MG63 (cell line): ENCODE measurements around the gene KAT2B. TPM values are rescaled to one million over a fixed set of nuclear protein-coding genes. Genes with fewer than 3 reads are reported as not detected.
"Not testable (repeated sequence)": the region's sequence is repeated elsewhere in the genome, so short reads cannot be mapped to it uniquely, and the experiment has no call there.

ENCODE experiments used
- DNase-seq: peaks from one replicate; pipeline ENCODE4 v3.0.0-alpha.2; 2020
- H3K27me3 ChIP-seq: fragments of 250-450 bp; sonication (Bioruptor Pico); 2 replicates; pipeline ENCODE4 v1.5.1; 2020; ENCODE audit warnings: mild to moderate bottlenecking, moderate library complexity
- H3K36me3 ChIP-seq: fragments of 250-450 bp; sonication (Bioruptor Pico); 2 replicates; pipeline ENCODE4 v1.5.1; 2020; ENCODE audit warnings: mild to moderate bottlenecking, moderate library complexity
- H3K4me3 ChIP-seq: fragments of 250-450 bp; sonication (Bioruptor Pico); 2 replicates; pipeline ENCODE4 v1.5.1; 2020; ENCODE audit warnings: mild to moderate bottlenecking, moderate library complexity
- H3K9me3 ChIP-seq: fragments of 250-450 bp; sonication (Bioruptor Pico); 2 replicates; pipeline ENCODE4 v1.5.1; 2020; ENCODE audit warnings: mild to moderate bottlenecking, moderate library complexity
- total RNA-seq: library from RNA; depleted of rRNA; stranded (reverse); fragments of >200 nt; shearing (Covaris generic); gene quantifications from 2 replicates; pipeline ENCODE4 v1.2.3, GENCODE V29; 2014; ENCODE audit warnings: low replicate concordance

KAT2B gene
- total RNA-seq, 1 experiment from 2014 or later: 10.8 TPM

- Histone ChIP-seq H3K4me3 (no peak overlapping the region), H3K36me3 (no peaks in the 10 kb centered on the region), H3K27me3 (no peaks in the 10 kb centered on the region), H3K9me3 (no peaks in the 10 kb centered on the region)
- no peak for DNase-seq
Observed at GRCh38 chr3:20037255-20037996, 2.8 kb upstream of the KAT2B start.

GRCh38 chr3:20038699-20039465, 1.4 kb upstream of the KAT2B start:
- H3K36me3 ChIP-seq: no peaks in the 10 kb centered on the region

GRCh38 chr3:20039466-20039764, 831 bp upstream of the KAT2B start:
- Histone ChIP-seq H3K27me3 (no peaks in the 10 kb centered on the region), H3K9me3 (no peaks in the 10 kb centered on the region), H3K36me3 (no peaks in the 10 kb centered on the region), H3K4me3 (peak overlapping the region; percentile 60)
- DNase-seq: no peak

More at GRCh38 chr3:20038699-20039465, 1.4 kb upstream of the KAT2B start:
- Histone ChIP-seq H3K27me3 (no peaks in the 10 kb centered on the region), H3K4me3 (peak overlapping the region; percentile 60), H3K9me3 (no peaks in the 10 kb centered on the region)
- no peak for DNase-seq

DNA sequence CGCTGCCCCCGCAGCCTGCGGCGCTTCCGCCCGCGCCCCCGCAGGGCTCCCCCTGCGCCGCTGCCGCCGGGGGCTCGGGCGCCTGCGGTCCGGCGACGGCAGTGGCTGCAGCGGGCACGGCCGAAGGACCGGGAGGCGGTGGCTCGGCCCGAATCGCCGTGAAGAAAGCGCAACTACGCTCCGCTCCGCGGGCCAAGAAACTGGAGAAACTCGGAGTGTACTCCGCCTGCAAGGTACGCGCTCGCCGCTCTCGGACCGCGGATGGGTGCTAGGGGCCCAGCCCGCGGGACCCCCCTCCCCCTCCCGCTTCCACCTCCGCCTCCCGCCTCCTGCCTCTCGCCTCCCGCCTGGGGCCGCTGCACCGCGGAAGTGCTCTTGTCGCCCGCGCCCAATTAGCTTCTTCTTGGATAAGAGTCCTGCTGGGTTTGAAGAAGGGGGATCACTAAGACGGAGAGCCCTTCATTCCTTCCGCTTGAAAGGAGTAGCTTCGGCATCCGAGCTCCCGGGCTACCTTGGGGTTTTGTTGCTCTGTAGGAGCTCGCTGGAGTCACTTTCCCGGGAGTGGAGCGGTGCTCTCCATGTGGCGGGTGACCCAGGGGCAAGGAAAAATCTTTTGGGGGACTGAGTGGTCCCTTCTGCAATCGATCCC, 426 bp downstream of the KAT2B start:
- no peaks in the 10 kb centered on the region for H3K36me3 ChIP-seq
- H3K4me3 ChIP-seq: peak overlapping the region; percentile 54
- H3K27me3 ChIP-seq: no peaks in the 10 kb centered on the region
- H3K9me3 ChIP-seq: no peaks in the 10 kb centered on the region
- peak; percentile 72 for DNase-seq

- no peaks in the 10 kb centered on the region for H3K36me3 ChIP-seq
- H3K27me3 ChIP-seq: no peaks in the 10 kb centered on the region
- no peaks in the 10 kb centered on the region for H3K9me3 ChIP-seq
- peak; percentile 53 for DNase-seq
- H3K4me3 ChIP-seq: peak overlapping the region; percentile 54
Observed at GRCh38 chr3:20041197-20041780, 1.0 kb downstream of the KAT2B start.

- no peaks in the 10 kb centered on the region for H3K9me3 ChIP-seq
- H3K4me3 ChIP-seq: no peak overlapping the region
- no peaks in the 10 kb centered on the region for H3K27me3 ChIP-seq
- H3K36me3 ChIP-seq: no peaks in the 10 kb centered on the region
- no peak for DNase-seq
Observed at GRCh38 chr3:20042331-20042730, 2.1 kb downstream of the KAT2B start.

DNA sequence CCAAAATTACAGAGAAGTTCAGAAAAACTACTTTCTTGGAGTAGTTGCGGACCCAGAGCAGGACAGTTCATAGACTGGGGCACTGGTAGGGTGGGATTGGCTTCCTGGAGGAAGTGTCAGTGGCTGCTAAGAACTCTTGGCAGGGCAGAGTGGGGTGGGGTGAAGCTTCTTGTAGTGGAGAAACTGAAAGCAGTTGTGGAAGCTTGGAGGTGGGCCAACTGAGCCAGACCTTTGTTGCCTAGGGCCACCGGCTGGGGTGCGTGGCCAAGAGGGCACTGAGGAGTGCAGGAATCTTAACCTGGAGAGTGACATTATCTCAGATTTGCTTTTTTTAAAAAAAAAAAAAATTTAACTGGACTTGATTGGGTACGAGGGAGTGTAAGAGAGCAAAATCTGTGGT, 3.1 kb downstream of the KAT2B start:
- peak; percentile 47 for DNase-seq
- Histone ChIP-seq H3K36me3 (no peaks in the 10 kb centered on the region), H3K4me3 (no peak overlapping the region), H3K27me3 (no peaks in the 10 kb centered on the region), H3K9me3 (no peaks in the 10 kb centered on the region)

- H3K27me3 ChIP-seq: no peaks in the 10 kb centered on the region
- H3K9me3 ChIP-seq: no peaks in the 10 kb centered on the region
- no peak overlapping the region for H3K4me3 ChIP-seq
- no peaks in the 10 kb centered on the region for H3K36me3 ChIP-seq
- no peak for DNase-seq
Observed at GRCh38 chr3:20043825-20044224, 3.6 kb downstream of the KAT2B start.

GRCh38 chr3:20045141-20045540, 4.9 kb downstream of the KAT2B start:
- not testable (repeated sequence) for DNase-seq, H3K9me3 ChIP-seq, H3K27me3 ChIP-seq, H3K36me3 ChIP-seq, H3K4me3 ChIP-seq

- H3K4me3 ChIP-seq: no peak overlapping the region
- H3K27me3 ChIP-seq: no peaks in the 10 kb centered on the region
- no peaks in the 10 kb centered on the region for H3K9me3 ChIP-seq
- no peak for DNase-seq
- H3K36me3 ChIP-seq: no peaks in the 10 kb centered on the region
Observed at GRCh38 chr3:20046556-20046955, 6.3 kb downstream of the KAT2B start.

GRCh38 chr3:20047341-20047779, 7.1 kb downstream of the KAT2B start:
- H3K36me3 ChIP-seq: no peaks in the 10 kb centered on the region
- no peak overlapping the region for H3K4me3 ChIP-seq
- no peaks in the 10 kb centered on the region for H3K9me3 ChIP-seq
- H3K27me3 ChIP-seq: no peaks in the 10 kb centered on the region
- DNase-seq: no peak

DNA sequence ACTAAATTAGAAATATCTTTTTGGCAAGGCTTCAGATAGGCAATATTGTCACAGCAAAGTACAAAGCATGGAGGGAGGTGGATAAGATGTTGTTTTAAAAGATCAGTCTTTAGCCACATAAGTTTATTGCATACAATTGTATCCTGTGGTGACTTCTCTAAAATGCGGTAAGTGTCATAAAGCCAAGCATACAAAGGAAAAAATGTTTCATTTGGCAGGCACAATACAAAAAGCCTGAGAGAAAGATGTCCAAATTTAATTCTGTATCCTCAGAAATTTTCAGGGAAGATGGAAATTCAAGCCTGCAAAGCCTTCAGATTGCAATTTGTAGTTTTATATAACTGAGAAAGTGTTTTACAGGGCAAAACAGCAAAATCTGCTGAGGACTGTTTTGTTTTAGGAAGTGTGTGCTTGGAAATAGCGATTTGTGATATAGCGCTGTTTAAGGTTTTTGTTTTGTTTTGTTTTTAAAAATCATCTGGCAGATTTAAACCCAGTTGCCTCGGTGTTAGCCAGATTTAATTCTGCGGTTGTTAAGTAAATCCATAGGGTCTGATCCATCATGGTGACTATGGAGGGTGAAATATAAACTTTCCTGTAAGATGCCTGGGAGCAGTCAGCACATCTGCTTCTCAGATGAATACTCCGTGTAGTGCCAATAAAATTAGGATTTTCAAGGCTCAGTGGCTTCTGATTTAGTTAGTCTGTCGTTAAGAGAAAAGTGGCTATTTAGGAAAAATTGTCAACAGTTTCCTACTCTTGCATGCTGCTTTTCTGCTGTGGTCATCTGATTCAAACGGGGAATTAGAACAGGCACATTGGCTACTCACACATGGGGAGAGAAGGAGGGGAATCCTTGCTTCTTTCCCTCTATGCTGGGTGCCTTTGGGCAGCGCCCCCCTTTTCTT, 8.0 kb downstream of the KAT2B start:
- Histone ChIP-seq H3K27me3 (no peaks in the 10 kb centered on the region), H3K9me3 (no peaks in the 10 kb centered on the region), H3K4me3 (no peak overlapping the region), H3K36me3 (no peaks in the 10 kb centered on the region)
- no peak for DNase-seq

DNA sequence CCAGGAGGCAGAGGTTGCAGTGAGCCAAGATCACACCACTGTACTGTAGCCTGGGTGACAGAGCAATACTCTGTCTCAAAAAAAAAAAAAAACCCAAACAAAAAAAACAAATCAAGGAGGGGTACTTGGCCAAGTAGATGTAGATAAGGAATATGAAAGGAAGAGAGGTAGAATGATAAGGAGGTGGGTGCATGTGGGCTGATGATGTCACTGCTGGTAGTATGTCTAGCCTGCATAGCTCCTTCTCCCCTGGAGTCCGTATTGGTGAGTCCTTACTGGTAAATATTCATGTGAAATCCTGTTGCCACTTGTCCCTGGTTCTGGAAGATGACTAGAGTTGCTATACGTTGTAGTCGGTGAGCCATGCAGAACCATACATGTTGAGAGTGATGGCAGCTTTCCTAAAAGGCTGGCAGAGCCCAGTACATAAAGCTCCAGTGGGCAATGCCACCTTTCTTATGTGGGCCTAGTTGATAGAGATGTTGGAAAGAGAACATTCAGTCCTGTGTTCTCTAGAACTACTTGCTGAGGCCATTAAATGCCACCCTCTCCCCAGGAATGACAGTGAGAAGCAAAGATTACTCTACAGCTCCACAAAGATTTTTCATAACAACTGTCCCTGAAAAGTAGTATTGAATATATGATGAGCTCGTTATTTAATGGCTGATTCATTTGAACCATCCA, 11.0 kb downstream of the KAT2B start:
- Histone ChIP-seq H3K27me3 (no peaks in the 10 kb centered on the region), H3K4me3 (no peak overlapping the region), H3K36me3 (no peaks in the 10 kb centered on the region), H3K9me3 (no peaks in the 10 kb centered on the region)
- DNase-seq: no peak

GRCh38 chr3:20052851-20053250, 12.6 kb downstream of the KAT2B start:
- DNase-seq: no peak
- Histone ChIP-seq H3K36me3 (no peaks in the 10 kb centered on the region), H3K27me3 (no peaks in the 10 kb centered on the region), H3K4me3 (no peak overlapping the region), H3K9me3 (no peaks in the 10 kb centered on the region)

- Histone ChIP-seq H3K27me3 (no peaks in the 10 kb centered on the region), H3K4me3 (no peak overlapping the region), H3K9me3 (no peaks in the 10 kb centered on the region), H3K36me3 (no peaks in the 10 kb centered on the region)
- DNase-seq: peak; percentile 68
Observed at GRCh38 chr3:20054549-20054987, 14.3 kb downstream of the KAT2B start.
